ENCODE data around the gene KNCN.

DNA sequence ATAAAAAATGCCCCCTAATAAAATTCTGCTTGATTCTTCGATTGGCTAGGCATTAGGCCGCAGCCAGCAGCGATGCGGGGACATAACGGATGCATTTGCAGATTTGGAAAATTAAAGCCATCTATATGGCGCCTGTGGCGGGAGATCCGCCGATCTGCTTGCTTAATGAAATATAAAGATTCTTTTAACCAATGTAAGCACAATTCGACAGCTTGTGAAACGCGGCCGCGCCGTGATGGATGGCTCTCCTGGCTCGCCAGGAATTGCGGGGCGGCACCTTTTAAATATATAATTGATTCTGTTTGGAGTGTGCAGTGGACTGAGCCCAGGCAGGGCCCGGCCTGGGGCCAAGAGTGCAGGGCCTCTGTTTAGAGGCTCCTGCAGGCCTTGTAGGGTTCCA is 53.8 kb downstream of the KNCN start:
- TF ChIP-seq POLR2A (IDR thresholded peaks at IDR 0.05; ENCODE audit: low read depth), result no peak
- TF ChIP-seq, protein P1, sequence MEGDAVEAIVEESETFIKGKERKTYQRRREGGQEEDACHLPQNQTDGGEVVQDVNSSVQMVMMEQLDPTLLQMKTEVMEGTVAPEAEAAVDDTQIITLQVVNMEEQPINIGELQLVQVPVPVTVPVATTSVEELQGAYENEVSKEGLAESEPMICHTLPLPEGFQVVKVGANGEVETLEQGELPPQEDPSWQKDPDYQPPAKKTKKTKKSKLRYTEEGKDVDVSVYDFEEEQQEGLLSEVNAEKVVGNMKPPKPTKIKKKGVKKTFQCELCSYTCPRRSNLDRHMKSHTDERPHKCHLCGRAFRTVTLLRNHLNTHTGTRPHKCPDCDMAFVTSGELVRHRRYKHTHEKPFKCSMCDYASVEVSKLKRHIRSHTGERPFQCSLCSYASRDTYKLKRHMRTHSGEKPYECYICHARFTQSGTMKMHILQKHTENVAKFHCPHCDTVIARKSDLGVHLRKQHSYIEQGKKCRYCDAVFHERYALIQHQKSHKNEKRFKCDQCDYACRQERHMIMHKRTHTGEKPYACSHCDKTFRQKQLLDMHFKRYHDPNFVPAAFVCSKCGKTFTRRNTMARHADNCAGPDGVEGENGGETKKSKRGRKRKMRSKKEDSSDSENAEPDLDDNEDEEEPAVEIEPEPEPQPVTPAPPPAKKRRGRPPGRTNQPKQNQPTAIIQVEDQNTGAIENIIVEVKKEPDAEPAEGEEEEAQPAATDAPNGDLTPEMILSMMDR (IDR thresholded peaks at IDR 0.05), result no peak
